Glutamatergic neuron (in vitro differentiated cells): ENCODE results near the gene SLC6A19. TPM values are rescaled to one million over a fixed set of nuclear protein-coding genes. Genes with fewer than 3 reads are reported as not detected.

Experiments
- DNase-seq: peaks from one replicate; pipeline ENCODE4 v3.0.0; 2022
- H3K27ac Mint-ChIP-seq: one replicate; pipeline ENCODE4 v1.8.0; 2020; ENCODE audit warnings: mild to moderate bottlenecking, mixed read lengths, inconsistent platforms; ENCODE audit not compliant: unreplicated experiment
- H3K27me3 Mint-ChIP-seq: one replicate; pipeline ENCODE4 v1.8.0; 2020; ENCODE audit warnings: mild to moderate bottlenecking, moderate library complexity, mixed read lengths, inconsistent platforms; ENCODE audit not compliant: unreplicated experiment
- H3K36me3 Mint-ChIP-seq: one replicate; pipeline ENCODE4 v1.8.0; 2020; ENCODE audit warnings: mild to moderate bottlenecking, mixed read lengths, inconsistent platforms; ENCODE audit not compliant: unreplicated experiment
- H3K4me1 Mint-ChIP-seq: one replicate; pipeline ENCODE4 v1.8.0; 2020; ENCODE audit warnings: mild to moderate bottlenecking, low read depth, mixed read lengths, inconsistent platforms; ENCODE audit not compliant: unreplicated experiment
- H3K4me3 Mint-ChIP-seq: one replicate; pipeline ENCODE4 v1.8.0; 2020; ENCODE audit warnings: mild to moderate bottlenecking, mixed read lengths, inconsistent platforms; ENCODE audit not compliant: unreplicated experiment
- H3K9me3 Mint-ChIP-seq: one replicate; pipeline ENCODE4 v1.8.0; 2020; ENCODE audit warnings: mild to moderate bottlenecking, moderate library complexity, mixed read lengths, inconsistent platforms; ENCODE audit not compliant: unreplicated experiment
- total RNA-seq: library from RNA; stranded (reverse); fragmentation: NEBNext Ultra II Directional; extraction: Animal tissue kit (Norgen Biotek cat#: 25700); gene quantifications from one replicate; pipeline ENCODE4 v1.2.1, GENCODE V29; 2021; ENCODE audit not compliant: unreplicated experiment
- TF ChIP-seq, protein P1 (sequence below): fragments of 200-600 bp; sonication (generic); IDR thresholded peaks from one replicate; pipeline ENCODE4 v1.5.0; 2021; ENCODE audit not compliant: partially characterized antibody, unreplicated experiment

SLC6A19 gene
- total RNA-seq, 1 donor from 2014 or later, result not detected

DNA sequence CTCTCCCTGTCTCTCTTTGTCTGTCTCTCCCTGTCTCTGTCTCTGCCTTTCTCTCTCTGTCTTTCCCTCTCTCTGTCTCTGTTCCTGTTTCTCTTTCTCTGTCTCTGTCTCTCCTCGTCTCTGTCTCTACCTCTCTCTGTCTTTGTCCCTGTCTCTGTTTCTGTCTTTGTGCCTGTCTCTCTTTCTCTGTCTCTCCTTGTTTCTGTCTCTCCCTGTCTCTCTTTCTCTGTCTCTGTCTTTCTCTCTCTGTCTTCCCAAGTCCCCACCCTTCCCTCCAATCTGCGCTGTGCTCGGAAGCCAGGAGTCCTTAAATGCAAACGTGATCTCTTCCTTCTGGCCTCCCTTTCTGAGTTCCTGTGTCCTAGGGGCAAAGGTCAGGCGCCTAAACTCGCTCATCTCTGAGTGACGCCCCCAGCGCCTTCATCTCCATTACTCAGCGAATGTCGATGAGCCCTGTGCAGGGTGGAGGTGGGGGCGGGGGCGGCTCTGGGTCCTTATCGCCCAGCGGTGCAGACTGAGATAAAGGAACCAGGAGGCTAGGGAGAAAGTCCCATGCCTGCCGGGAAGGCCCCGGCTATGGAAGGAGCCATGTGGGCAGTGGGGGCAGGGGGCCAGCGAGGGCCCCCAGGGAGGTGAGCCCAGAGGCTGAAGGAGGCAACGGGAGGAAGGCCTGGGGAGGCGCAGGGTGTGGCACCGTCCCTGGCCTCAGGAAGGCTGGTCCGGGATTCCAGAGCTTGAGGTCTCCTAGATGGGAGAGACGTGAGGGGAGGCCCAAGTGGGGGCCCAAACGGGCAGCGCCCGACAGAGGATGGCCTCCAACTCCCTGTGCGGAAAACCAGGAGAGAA lies 1.5 kb upstream of the SLC6A19 start:
- TF ChIP-seq, protein P1, sequence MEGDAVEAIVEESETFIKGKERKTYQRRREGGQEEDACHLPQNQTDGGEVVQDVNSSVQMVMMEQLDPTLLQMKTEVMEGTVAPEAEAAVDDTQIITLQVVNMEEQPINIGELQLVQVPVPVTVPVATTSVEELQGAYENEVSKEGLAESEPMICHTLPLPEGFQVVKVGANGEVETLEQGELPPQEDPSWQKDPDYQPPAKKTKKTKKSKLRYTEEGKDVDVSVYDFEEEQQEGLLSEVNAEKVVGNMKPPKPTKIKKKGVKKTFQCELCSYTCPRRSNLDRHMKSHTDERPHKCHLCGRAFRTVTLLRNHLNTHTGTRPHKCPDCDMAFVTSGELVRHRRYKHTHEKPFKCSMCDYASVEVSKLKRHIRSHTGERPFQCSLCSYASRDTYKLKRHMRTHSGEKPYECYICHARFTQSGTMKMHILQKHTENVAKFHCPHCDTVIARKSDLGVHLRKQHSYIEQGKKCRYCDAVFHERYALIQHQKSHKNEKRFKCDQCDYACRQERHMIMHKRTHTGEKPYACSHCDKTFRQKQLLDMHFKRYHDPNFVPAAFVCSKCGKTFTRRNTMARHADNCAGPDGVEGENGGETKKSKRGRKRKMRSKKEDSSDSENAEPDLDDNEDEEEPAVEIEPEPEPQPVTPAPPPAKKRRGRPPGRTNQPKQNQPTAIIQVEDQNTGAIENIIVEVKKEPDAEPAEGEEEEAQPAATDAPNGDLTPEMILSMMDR, result no peak
- Mint-ChIP-seq H3K4me3 (no peak overlapping the region), H3K27me3 (peaks cover 3% of the 10 kb centered on the region), H3K9me3 (no peaks in the 10 kb centered on the region), H3K4me1 (peaks cover 1% of the 10 kb centered on the region), H3K27ac (no peak overlapping the region), H3K36me3 (no peaks in the 10 kb centered on the region)
- peak; percentile 41 for DNase-seq

DNA sequence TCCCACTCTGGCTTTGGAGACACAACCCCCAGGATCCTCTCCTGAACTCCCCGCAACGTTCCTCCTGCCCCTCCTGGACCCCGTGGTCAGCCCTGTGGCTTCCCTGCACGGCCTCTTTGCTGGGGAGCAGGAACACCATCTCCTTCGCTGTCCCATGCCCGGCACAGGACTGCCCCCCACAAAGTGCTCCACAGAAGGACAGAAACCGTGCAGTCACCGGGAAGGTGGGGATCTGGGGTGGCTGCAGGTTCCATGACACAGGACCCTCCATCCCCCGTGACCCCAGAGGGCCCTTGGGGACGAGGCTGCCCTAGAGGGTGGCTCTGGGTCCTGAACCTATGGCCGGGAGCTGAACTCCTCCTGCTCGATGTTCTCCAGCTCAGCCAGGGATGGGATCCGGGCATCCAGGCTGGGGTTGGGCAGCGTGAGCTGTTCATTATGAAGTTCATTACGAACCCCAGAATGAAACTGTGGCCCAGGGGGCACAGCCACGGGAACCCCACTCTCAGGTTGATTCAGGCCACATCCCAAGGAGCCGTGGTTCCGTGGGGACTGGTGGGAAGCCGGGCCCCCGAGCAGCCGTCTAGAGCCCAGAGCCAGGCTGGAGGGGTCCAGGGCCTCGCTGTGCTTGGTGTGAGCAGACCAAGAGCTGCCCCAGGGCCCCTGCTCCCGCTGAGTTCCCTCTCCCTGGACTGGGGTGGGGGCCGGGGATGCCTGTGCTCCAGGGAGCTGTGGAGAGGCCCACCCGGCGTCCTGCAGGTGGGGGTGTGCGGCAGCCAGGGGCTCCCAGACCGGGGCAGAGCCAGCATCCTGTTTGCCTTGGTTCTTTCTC lies 684 bp upstream of the SLC6A19 start:
- Mint-ChIP-seq H3K36me3 (no peaks in the 10 kb centered on the region), H3K4me1 (peaks cover 2% of the 10 kb centered on the region), H3K4me3 (no peak overlapping the region), H3K9me3 (peaks cover 2% of the 10 kb centered on the region), H3K27ac (no peak overlapping the region), H3K27me3 (peaks cover 9% of the 10 kb centered on the region)
- peak; percentile 18 for DNase-seq
- TF ChIP-seq, protein P1, result no peak

DNA sequence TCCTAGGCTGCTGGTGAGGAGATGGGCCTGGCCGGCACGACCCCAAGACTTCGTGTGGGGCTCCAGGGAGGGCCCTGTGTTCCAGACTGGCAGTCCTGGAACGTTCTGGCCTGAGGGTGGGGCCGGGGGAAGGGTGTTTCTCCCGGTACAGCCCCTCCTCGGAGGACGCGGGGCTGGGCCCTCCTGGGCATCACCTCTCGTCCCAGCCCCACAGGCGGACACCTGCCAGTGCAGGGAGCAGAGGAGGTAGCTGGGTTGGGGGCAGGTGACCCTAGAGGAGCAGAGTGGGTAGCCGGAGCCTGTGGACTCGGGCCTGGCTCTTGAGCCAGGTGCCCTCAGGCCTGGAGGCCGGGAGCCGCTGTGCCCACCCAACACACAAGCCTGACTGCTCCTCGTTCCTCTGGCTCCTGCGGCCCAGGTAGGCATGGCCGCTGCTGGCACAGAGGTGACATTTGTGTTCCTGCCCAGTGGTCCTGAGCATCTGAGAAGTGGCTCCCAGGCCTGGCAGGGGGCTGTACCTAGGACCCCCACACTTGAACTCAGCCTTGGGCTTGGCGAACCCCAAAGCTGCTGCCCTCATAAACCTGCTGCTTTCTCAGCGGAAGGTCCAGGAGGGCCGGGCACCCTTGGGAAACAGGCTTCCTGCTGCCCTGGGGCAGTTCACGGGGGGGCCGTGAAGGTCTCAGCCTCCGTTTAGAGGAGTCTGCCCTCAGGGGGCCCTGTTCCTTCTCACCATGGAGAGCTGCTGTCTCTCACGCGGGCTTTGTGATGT lies 817 bp downstream of the SLC6A19 start:
- TF ChIP-seq, protein P1, result no peak
- no peak overlapping the region for H3K27ac Mint-ChIP-seq
- H3K9me3 Mint-ChIP-seq, result peaks cover 2% of the 10 kb centered on the region
- H3K36me3 Mint-ChIP-seq, result no peaks in the 10 kb centered on the region
- peaks cover 10% of the 10 kb centered on the region for H3K27me3 Mint-ChIP-seq
- peaks cover 2% of the 10 kb centered on the region for H3K4me1 Mint-ChIP-seq
- no peak overlapping the region for H3K4me3 Mint-ChIP-seq
- DNase-seq, result peak; percentile 23

DNA sequence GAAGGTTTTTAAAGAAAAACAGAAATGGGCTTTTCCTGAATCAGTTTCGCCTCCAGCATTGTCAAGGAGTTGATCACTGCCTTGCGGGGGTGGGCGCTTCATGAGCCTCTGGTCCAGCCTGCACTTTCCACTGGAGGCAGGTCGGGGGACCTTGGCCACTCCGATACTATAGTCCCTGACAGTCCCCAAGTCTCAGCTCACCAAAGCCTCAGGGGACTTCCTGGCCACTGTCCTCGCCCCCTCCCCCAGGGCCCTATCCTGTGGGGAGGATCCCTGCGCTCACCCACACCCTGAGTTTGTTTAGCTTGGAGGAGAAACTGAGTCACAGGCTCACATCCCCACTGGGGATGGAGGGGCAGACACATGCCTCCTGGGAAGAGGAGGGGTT lies 1.4 kb downstream of the SLC6A19 start:
- TF ChIP-seq, protein P1, result no peak
- peaks cover 2% of the 10 kb centered on the region for H3K4me1 Mint-ChIP-seq
- H3K4me3 Mint-ChIP-seq, result no peak overlapping the region
- H3K9me3 Mint-ChIP-seq, result peaks cover 2% of the 10 kb centered on the region
- peak; percentile 8 for DNase-seq
- peaks cover 10% of the 10 kb centered on the region for H3K27me3 Mint-ChIP-seq
- H3K27ac Mint-ChIP-seq, result no peak overlapping the region
- H3K36me3 Mint-ChIP-seq, result no peaks in the 10 kb centered on the region
